ENCODE results near the gene DBH.

The DBH gene

GRCh38 chr9:133604856-133605255 is 31.3 kb upstream of the DBH start:
- no peak for DNase-seq (ENCODE audit: low spot score)

- DNase-seq (ENCODE audit: low spot score) = no peak
Measured at GRCh38 chr9:133605446-133605845, 30.7 kb upstream of the DBH start.

GRCh38 chr9:133605856-133606707 is 30.1 kb upstream of the DBH start:
- no peak for DNase-seq (ENCODE audit: low spot score)

- no peak for DNase-seq (ENCODE audit: low spot score)
Measured at GRCh38 chr9:133606708-133607025, 29.5 kb upstream of the DBH start.

GRCh38 chr9:133607381-133607780 is 28.8 kb upstream of the DBH start:
- no peak for DNase-seq (ENCODE audit: low spot score)

GRCh38 chr9:133607976-133608375 is 28.2 kb upstream of the DBH start:
- no peak for DNase-seq (ENCODE audit: low spot score)

- no peak for DNase-seq (ENCODE audit: low spot score)
Measured at GRCh38 chr9:133608382-133608781, 27.8 kb upstream of the DBH start.

GRCh38 chr9:133608889-133609288 is 27.3 kb upstream of the DBH start:
- DNase-seq (ENCODE audit: low spot score) = no peak

GRCh38 chr9:133609311-133610098 is 26.7 kb upstream of the DBH start, which contains the start of gene FAM163B:
Gene FAM163B (minus strand): TSS chr9:133609389. CDS start chr9:133580223, 29,166 bp downstream.
- no peak for DNase-seq (ENCODE audit: low spot score)

- no peak for DNase-seq (ENCODE audit: low spot score)
Measured at GRCh38 chr9:133610845-133611244, 25.3 kb upstream of the DBH start.

GRCh38 chr9:133612051-133612450 is 24.1 kb upstream of the DBH start:
- DNase-seq (ENCODE audit: low spot score) = no peak

- no peak for DNase-seq (ENCODE audit: low spot score)
Measured at GRCh38 chr9:133612816-133613215, 23.3 kb upstream of the DBH start.

GRCh38 chr9:133613432-133613831 is 22.7 kb upstream of the DBH start:
- DNase-seq (ENCODE audit: low spot score) = no peak

- no peak for DNase-seq (ENCODE audit: low spot score)
Measured at GRCh38 chr9:133614056-133614455, 22.1 kb upstream of the DBH start.

GRCh38 chr9:133614678-133615077 is 21.5 kb upstream of the DBH start:
- DNase-seq (ENCODE audit: low spot score) = no peak

GRCh38 chr9:133615186-133615585 is 21.0 kb upstream of the DBH start:
- DNase-seq (ENCODE audit: low spot score) = no peak

GRCh38 chr9:133615606-133616188 is 20.5 kb upstream of the DBH start:
- no peak for DNase-seq (ENCODE audit: low spot score)

- DNase-seq (ENCODE audit: low spot score) = no peak
Measured at GRCh38 chr9:133616643-133617405, 19.3 kb upstream of the DBH start.

- no peak for DNase-seq (ENCODE audit: low spot score)
Measured at GRCh38 chr9:133618726-133619125, 17.4 kb upstream of the DBH start.

- DNase-seq (ENCODE audit: low spot score) = no peak
Measured at GRCh38 chr9:133619791-133620190, 16.4 kb upstream of the DBH start.

GRCh38 chr9:133621725-133622267 is 14.4 kb upstream of the DBH start:
- DNase-seq (ENCODE audit: low spot score) = no peak

GRCh38 chr9:133622555-133622954 is 13.6 kb upstream of the DBH start:
- no peak for DNase-seq (ENCODE audit: low spot score)

All from HuH-7 (cell line).